Cardiac muscle cell (in vitro differentiated cells and primary cell): ENCODE data around the gene HDAC4. TPM values are rescaled to one million over a fixed set of nuclear protein-coding genes. Genes with fewer than 3 reads are reported as not detected.

Source experiments
- DNase-seq, 2 donors: peaks; one replicate each; pipeline versions ENCODE4 v3.0.0 to v3.0.0-alpha.2; 2010 to 2017; ENCODE audit warnings: low read depth in 1 of 2, low spot score in 1 of 2
- H3K27ac ChIP-seq: fragments of 200-600 bp; sonication (generic); 2 replicates; pipeline ENCODE4 v1.5.1; 2016
- H3K27me3 ChIP-seq: fragments of 200-600 bp; sonication (generic); 2 replicates; pipeline ENCODE4 v1.6.0; 2016; ENCODE audit warnings: control low read depth
- H3K36me3 ChIP-seq: fragments of 200-600 bp; sonication (generic); 2 replicates; pipeline ENCODE4 v1.5.1; 2016; ENCODE audit warnings: control low read depth
- H3K4me1 ChIP-seq: fragments of 200-600 bp; sonication (generic); 2 replicates; pipeline ENCODE4 v1.8.1; 2017; ENCODE audit warnings: low read depth, mild to moderate bottlenecking, mixed run types
- H3K4me3 ChIP-seq: fragments of 200-600 bp; sonication (generic); 2 replicates; pipeline ENCODE4 v1.5.1; 2016; ENCODE audit warnings: mild to moderate bottlenecking
- H3K9me3 ChIP-seq: fragments of 200-600 bp; sonication (generic); 2 replicates; pipeline ENCODE4 v1.5.1; 2017; ENCODE audit warnings: low read depth, mild to moderate bottlenecking, control low read depth
- CTCF ChIP-seq: IDR thresholded peaks from 2 replicates; pipeline ENCODE4 v1.5.1; 2012; ENCODE audit warnings: low read depth, mild to moderate bottlenecking, low read length
- polyA plus RNA-seq: library from polyadenylated mRNA; unstranded; fragments of >200 nt; fragmentation: Nextera tagmentation; extraction: Ambion mirVana; gene quantifications from 2 replicates; pipeline ENCODE4 v1.2.1, GENCODE V29; 2016
- total RNA-seq: library from RNA; depleted of rRNA; stranded (reverse); fragments of >200 nt; gene quantifications from 2 replicates; pipeline ENCODE4 v1.2.3, GENCODE V29; 2016

The HDAC4 gene
- total and polyA plus RNA-seq, 2 experiments from 2014 or later: 7.0 to 41.6 TPM

GRCh38 chr2:239035361-239035814 is 365.4 kb downstream of the HDAC4 start:
- H3K36me3 ChIP-seq: no peaks in the 10 kb centered on the region
- peak; percentile 70 for TF ChIP-seq CTCF
- H3K4me1 ChIP-seq: no peaks in the 10 kb centered on the region
- no peaks in the 10 kb centered on the region for H3K27me3 ChIP-seq
- H3K4me3 ChIP-seq: no peak overlapping the region
- H3K27ac ChIP-seq: no peak overlapping the region
- DNase-seq: peak in 1 of 2 donors; percentile 24
- no peaks in the 10 kb centered on the region for H3K9me3 ChIP-seq

- H3K4me1 ChIP-seq: no peaks in the 10 kb centered on the region
- no peak overlapping the region for H3K4me3 ChIP-seq
- H3K9me3 ChIP-seq: no peaks in the 10 kb centered on the region
- TF ChIP-seq CTCF: no peak
- H3K27me3 ChIP-seq: no peaks in the 10 kb centered on the region
- no peak overlapping the region for H3K27ac ChIP-seq
- no peak for DNase-seq
- H3K36me3 ChIP-seq: no peaks in the 10 kb centered on the region
Measured at GRCh38 chr2:239034561-239035341, 366.1 kb downstream of the HDAC4 start.

- no peak for DNase-seq
- TF ChIP-seq CTCF: no peak
- H3K4me3 ChIP-seq: no peak overlapping the region
- no peaks in the 10 kb centered on the region for H3K4me1 ChIP-seq
- H3K36me3 ChIP-seq: no peaks in the 10 kb centered on the region
- H3K27ac ChIP-seq: no peak overlapping the region
- no peaks in the 10 kb centered on the region for H3K27me3 ChIP-seq
- H3K9me3 ChIP-seq: peaks cover 3% of the 10 kb centered on the region
Measured at GRCh38 chr2:239033801-239034560, 366.8 kb downstream of the HDAC4 start.

- no peak for DNase-seq
- no peak for TF ChIP-seq CTCF
- Histone ChIP-seq H3K9me3 (peaks cover 3% of the 10 kb centered on the region), H3K4me3 (no peak overlapping the region), H3K27me3 (no peaks in the 10 kb centered on the region), H3K36me3 (no peaks in the 10 kb centered on the region), H3K4me1 (no peaks in the 10 kb centered on the region), H3K27ac (no peak overlapping the region)
Measured at GRCh38 chr2:239029958-239030357, 370.9 kb downstream of the HDAC4 start.

- TF ChIP-seq CTCF: no peak
- Histone ChIP-seq H3K27me3 (no peaks in the 10 kb centered on the region), H3K4me3 (no peak overlapping the region), H3K36me3 (no peaks in the 10 kb centered on the region), H3K27ac (no peak overlapping the region), H3K9me3 (peaks cover 3% of the 10 kb centered on the region), H3K4me1 (no peaks in the 10 kb centered on the region)
- no peak for DNase-seq
Measured at GRCh38 chr2:239028253-239028619, 372.6 kb downstream of the HDAC4 start.
